Neutrophil (primary cell): ENCODE data around the gene ST8SIA4.

Source experiments
- H3K27ac ChIP-seq: fragments of 200-600 bp; sonication (generic); 2 replicates; pipeline ENCODE4 v1.5.1; 2016; ENCODE audit warnings: mild to moderate bottlenecking, moderate library complexity
- H3K27me3 ChIP-seq: fragments of 200-600 bp; sonication (generic); 2 replicates; pipeline ENCODE4 v1.6.0; 2016; ENCODE audit warnings: mild to moderate bottlenecking
- H3K36me3 ChIP-seq: fragments of 200-600 bp; sonication (generic); 2 replicates; pipeline ENCODE4 v1.5.1; 2017
- H3K4me1 ChIP-seq, 2 experiments: fragments of 200-600 bp in 1 of 2; sonication (generic) in 1 of 2; 1 replicate in 1 of 2; 2 replicates in 1 of 2; pipeline versions ENCODE4 v1.5.1 to v1.6.1; 2013 to 2016; ENCODE audit warnings: low read depth in 1 of 2, low read length in 1 of 2, mild to moderate bottlenecking in 1 of 2, moderate library complexity in 1 of 2; ENCODE audit not compliant: control insufficient read depth in 1 of 2, insufficient read depth in 1 of 2
- H3K4me3 ChIP-seq, 2 experiments: fragments of 200-600 bp in 1 of 2; sonication (generic) in 1 of 2; 1 replicate in 1 of 2; 2 replicates in 1 of 2; pipeline ENCODE4 v1.5.1; 2013 to 2016; ENCODE audit warnings: low read depth in 1 of 2, low read length in 1 of 2, mild to moderate bottlenecking in 1 of 2, moderate library complexity in 1 of 2
- H3K9me3 ChIP-seq: fragments of 200-600 bp; sonication (generic); 2 replicates; pipeline ENCODE4 v1.5.1; 2016
- CTCF ChIP-seq: fragments of 200-600 bp; sonication (generic); IDR thresholded peaks from 2 replicates; pipeline ENCODE4 v1.5.1; 2016; ENCODE audit warnings: antibody characterized with exemption

The ST8SIA4 gene

GRCh38 chr5:100772006-100772405 lies 131.1 kb downstream of the ST8SIA4 start:
- Histone ChIP-seq H3K9me3 (no peaks in the 10 kb centered on the region), H3K36me3 (no peaks in the 10 kb centered on the region), H3K4me1 (peaks cover 17 to 20% of the 10 kb centered on the region in 2 experiments), H3K4me3 (no peak overlapping the region), H3K27me3 (no peaks in the 10 kb centered on the region), H3K27ac (no peak overlapping the region)
- TF ChIP-seq CTCF = no peak

DNA sequence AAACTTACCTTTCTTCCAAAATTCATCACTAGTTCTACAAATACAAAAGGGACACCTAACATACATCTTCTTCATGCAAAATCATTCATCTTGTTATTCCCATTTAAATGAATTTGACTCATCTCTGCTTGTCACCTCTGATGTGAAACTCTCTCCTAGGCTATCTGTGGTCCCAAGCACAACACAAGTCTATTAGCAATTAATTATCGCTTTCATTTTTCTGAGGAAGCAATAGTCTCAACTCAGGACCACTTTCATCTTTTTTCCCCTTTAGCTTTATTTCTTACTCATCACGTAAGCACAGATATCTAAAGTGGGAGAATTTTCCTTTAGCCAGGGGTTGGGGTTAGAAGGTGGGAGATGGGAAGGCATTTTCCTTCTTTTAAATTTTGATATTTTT lies 131.9 kb downstream of the ST8SIA4 start:
- TF ChIP-seq CTCF = no peak
- Histone ChIP-seq H3K4me1 (peaks cover 9 to 12% of the 10 kb centered on the region in 2 experiments), H3K4me3 (no peak overlapping the region), H3K27me3 (no peaks in the 10 kb centered on the region), H3K27ac (no peak overlapping the region), H3K36me3 (no peaks in the 10 kb centered on the region), H3K9me3 (no peaks in the 10 kb centered on the region)

DNA sequence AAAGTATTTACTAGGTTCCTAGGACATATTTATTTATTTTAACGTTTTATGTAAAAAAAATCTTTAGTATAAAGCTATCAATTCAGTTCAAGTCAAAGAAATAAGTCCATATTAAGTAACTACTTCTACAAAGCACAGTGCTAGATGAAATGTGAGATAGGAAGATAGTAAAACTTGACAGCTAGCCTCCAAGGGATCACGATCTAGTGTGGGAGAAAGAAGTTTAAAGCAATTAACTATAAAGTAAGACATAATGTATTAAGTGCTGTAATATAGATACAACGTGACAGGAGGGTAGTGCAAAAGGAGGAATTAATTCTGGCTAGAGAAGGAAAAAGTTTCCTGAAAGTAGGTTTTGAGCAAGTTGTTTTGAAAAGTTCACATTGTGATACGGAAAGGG lies 134.9 kb downstream of the ST8SIA4 start:
- Histone ChIP-seq H3K4me3 (no peak overlapping the region), H3K4me1 (no peaks in the 10 kb centered on the region), H3K9me3 (no peaks in the 10 kb centered on the region), H3K27ac (no peak overlapping the region), H3K36me3 (no peaks in the 10 kb centered on the region), H3K27me3 (no peaks in the 10 kb centered on the region)
- TF ChIP-seq CTCF = no peak

- Histone ChIP-seq H3K27me3 (no peaks in the 10 kb centered on the region), H3K27ac (no peak overlapping the region), H3K36me3 (no peaks in the 10 kb centered on the region), H3K4me1 (no peaks in the 10 kb centered on the region), H3K9me3 (no peaks in the 10 kb centered on the region), H3K4me3 (no peak overlapping the region)
- TF ChIP-seq CTCF = no peak
These were observed 140.1 kb downstream of the ST8SIA4 start for GRCh38 chr5:100762995-100763394.

DNA sequence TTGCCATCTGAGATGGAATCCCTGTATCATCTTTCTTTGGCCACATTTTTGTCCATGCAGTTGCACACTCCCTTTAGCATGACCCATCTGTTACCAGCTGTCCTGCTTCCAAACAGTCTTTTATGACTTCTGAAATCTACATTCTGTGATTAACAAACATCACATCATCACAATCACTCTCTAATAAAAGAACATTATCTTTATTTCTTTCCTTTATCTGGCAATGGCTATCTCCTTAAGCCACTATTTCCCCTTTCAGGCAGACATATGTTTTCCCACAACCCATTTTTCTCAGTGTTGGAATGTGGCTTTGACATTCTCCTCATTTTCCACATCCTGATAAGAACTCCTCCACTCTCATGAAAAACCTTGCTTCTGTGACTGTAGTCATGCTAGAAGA lies 141.0 kb downstream of the ST8SIA4 start:
- H3K36me3 ChIP-seq = no peaks in the 10 kb centered on the region
- H3K4me3 ChIP-seq = no peak overlapping the region
- H3K27ac ChIP-seq = no peak overlapping the region
- H3K27me3 ChIP-seq = no peaks in the 10 kb centered on the region
- TF ChIP-seq CTCF = no peak
- no peaks in the 10 kb centered on the region for H3K4me1 ChIP-seq
- no peaks in the 10 kb centered on the region for H3K9me3 ChIP-seq

GRCh38 chr5:100761192-100761591 lies 141.9 kb downstream of the ST8SIA4 start:
- H3K36me3 ChIP-seq = no peaks in the 10 kb centered on the region
- no peaks in the 10 kb centered on the region for H3K27me3 ChIP-seq
- TF ChIP-seq CTCF = no peak
- H3K4me1 ChIP-seq = no peaks in the 10 kb centered on the region
- no peak overlapping the region for H3K4me3 ChIP-seq
- no peak overlapping the region for H3K27ac ChIP-seq
- H3K9me3 ChIP-seq = no peaks in the 10 kb centered on the region
